ENCODE results near the gene PJA2. TPM values are rescaled to one million over a fixed set of nuclear protein-coding genes. Genes with fewer than 3 reads are reported as not detected.

The PJA2 gene
- total and polyA plus RNA-seq, 9 of the 15 experiments (the other 6 are each of a cell fraction or from before 2014, with no cell fraction given) = 25.1 to 82.1 (median 50.1) TPM

GRCh38 chr5:109340351-109340750, 69.4 kb downstream of the PJA2 start:
- Histone ChIP-seq H3K9me1 (ENCODE audit: control insufficient read depth, insufficient read depth, low read length) (no peaks in the 10 kb centered on the region), H3K36me3 (ENCODE audit: control insufficient read depth, insufficient read depth, low read length) (peaks cover 30% of the 10 kb centered on the region; the same call in 2 of the 3 replicates), H3K4me1 (replicated peaks in 1 of 2; ENCODE audit: control insufficient read depth in 2 of 2, insufficient read depth in 2 of 2, low read length in 2 of 2) (no peaks in the 10 kb centered on the region), H3K27ac (ENCODE audit: extremely low read depth, low read depth, low read length) (no peak overlapping the region), H3K9ac (ENCODE audit: insufficient read depth in 1 of 2, low read depth in 2 of 2, low read length in 2 of 2) (no peak overlapping the region), H3K9me3 (replicated peaks; ENCODE audit: control insufficient read depth, insufficient read depth, low read depth, low read length) (no peaks in the 10 kb centered on the region), H3K79me2 (ENCODE audit: control insufficient read depth, insufficient read depth, low read length) (no peaks in the 10 kb centered on the region), H3K4me2 (ENCODE audit: insufficient read depth, low read length) (no peak overlapping the region), H4K20me1 (replicated peaks; ENCODE audit: control insufficient read depth, insufficient read depth, low read length) (no peaks in the 10 kb centered on the region), H3K27me3 (ENCODE audit: control insufficient read depth in 2 of 2, insufficient read depth in 2 of 2, low read length in 2 of 2) (no peaks in the 10 kb centered on the region), H3K4me3 (no peak overlapping the region), H2AFZ (ENCODE audit: low read depth, low read length) (no peak overlapping the region)
- ChIA-PET POLR2A (no interaction called here), CTCF (ENCODE audit: low intra/inter-chr PET ratio) (no interaction called here)
- no TSS peak for BruUV-seq (replicated peaks)
- in situ Hi-C loops (cut with MboI) = no loop called here
- intact Hi-C loops (cut with micrococcal nuclease) = no loop called here
- no peak for TF ChIP-seq JUNB (CRISPR knock-in tag; conservative IDR thresholded peaks at IDR 0.05)
- no peak for TF ChIP-seq NELFE (IDR thresholded peaks at IDR 0.05; ENCODE audit: insufficient read depth, insufficient read length)
- TF ChIP-seq FOXP4 (CRISPR knock-in tag; IDR thresholded peaks at IDR 0.05; ENCODE audit: borderline replicate concordance) = no peak
- no peak for TF ChIP-seq MCM3 (IDR thresholded peaks at IDR 0.05)
- TF ChIP-seq E2F8 (IDR thresholded peaks at IDR 0.05; ENCODE audit: low read depth, partially characterized antibody) = no peak
- TF ChIP-seq SRF (CRISPR knock-in tag; IDR thresholded peaks at IDR 0.05) = no peak
- no peak for TF ChIP-seq HIVEP1 (CRISPR knock-in tag; IDR thresholded peaks at IDR 0.05)
- TF ChIP-seq SRSF9 (IDR thresholded peaks at IDR 0.05; ENCODE audit: borderline replicate concordance, low read depth, low read length) = no peak
- TF ChIP-seq PCBP2 (IDR thresholded peaks at IDR 0.05; ENCODE audit: low read depth, low read length, poor library complexity, severe bottlenecking) = peak; percentile 91
- TF ChIP-seq PCBP1 (IDR thresholded peaks at IDR 0.05; ENCODE audit: low read depth, low read length, poor library complexity, severe bottlenecking) = peak; percentile 93
- TF ChIP-seq NFXL1 (CRISPR knock-in tag; IDR thresholded peaks at IDR 0.05) = no peak
- TF ChIP-seq HBP1 (CRISPR knock-in tag; IDR thresholded peaks at IDR 0.05) = no peak
- no peak for TF ChIP-seq MBD2 (IDR thresholded peaks at IDR 0.05; ENCODE audit: borderline replicate concordance, low read depth)
- ATAC-seq (no peak), FAIRE-seq (no peak), DNase-seq (ENCODE audit: extremely low read depth in 1 of 4, low spot score in 3 of 4) (no peak)
- 100% methylated on average over 1 of the region's 5 CpGs for WGBS (ENCODE audit: insufficient coverage, low coverage, missing lambda C conversion rate)
